Activated CD4-positive, alpha-beta T cell treated with anti-CD3 and anti-CD28 coated beads, Interleukin-2, amount 50 U/mL, for 16 hours (primary cell): ENCODE results near the gene MICU1.
A peak's percentile ranks its signal among the peaks of the same experiment; 100 is the strongest.
"Not testable (repeated sequence)": the region's sequence is repeated elsewhere in the genome, so short reads cannot be mapped to it uniquely, and the experiment has no call there.

Source experiments
- DNase-seq: peaks from one replicate; pipeline ENCODE4 v3.0.0-alpha.2; 2020

The MICU1 gene

DNA sequence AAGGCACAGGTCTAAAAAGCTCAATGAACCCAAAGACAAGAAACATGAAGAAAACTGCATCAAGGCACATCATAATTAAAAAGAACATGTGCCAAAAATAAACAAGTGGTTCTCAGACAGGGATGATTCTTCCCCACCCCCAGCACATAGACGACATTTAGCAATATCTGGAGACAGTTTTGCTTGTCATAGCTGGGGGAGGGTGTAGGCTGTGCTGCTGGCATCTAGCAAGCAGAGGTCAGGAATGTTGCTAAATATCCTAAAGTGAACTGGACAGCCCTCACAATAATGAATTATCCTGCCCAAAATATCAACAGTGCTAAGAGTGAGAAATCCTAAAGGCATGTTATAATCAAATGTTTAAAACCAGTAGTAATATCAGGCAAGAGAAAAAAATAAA is 122.6 kb downstream of the MICU1 start:
- DNase-seq: no peak

DNA sequence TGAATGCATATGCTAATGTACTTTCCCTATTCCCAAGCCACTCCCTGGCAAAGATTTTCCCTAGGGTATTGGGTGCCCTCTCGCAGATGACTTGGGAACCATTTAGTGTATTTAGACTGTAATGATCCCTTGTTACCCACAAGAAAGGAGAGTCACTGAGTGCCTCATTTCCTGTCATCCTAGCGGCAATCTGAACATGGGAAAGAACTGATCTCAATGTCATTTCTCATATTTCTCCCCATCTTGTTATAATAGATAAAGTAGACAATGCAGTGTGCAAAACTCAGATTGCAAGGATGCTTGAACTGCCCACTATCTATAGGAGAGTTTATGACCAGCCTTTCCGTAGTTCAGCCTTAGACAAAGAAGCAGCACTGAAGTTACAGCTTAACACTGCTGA is 123.3 kb downstream of the MICU1 start:
- no peak for DNase-seq

DNA sequence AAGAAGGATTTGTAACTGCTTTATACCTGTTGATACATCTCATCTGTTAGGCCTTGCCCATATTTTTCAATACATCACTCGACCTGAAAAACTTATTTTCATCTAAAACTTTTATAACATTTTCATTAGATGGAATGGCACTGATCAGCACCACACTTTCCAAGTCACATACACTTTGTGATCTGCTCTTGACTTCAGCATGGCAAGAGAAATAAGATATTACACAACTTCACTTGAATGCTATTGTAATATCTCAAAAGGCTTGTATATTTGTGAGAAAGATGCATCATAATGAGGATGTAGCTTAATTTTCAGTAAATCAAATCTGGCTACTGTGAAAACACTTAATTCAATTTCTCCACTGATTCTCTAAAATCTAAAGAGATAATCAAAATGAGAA is 126.2 kb downstream of the MICU1 start:
- DNase-seq: no peak

DNA sequence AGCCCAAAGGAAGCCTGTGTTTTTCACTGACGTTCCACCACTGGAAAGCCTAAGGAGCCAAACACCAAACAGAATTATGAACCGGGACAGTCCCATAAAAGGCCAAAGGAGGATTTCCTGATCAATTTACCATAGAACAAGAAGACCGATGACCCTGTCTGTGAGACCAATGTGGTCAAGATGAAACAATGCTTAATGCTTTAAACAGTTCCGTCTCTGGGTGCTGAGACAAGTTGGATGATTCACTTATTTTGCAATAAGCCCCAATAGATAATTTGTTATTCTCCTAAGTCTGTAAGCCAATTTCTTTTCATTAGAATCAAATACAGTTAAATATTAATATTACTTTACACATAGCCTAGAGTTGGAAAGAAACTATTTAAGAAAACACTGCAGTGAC is 134.9 kb downstream of the MICU1 start:
- no peak for DNase-seq

DNA sequence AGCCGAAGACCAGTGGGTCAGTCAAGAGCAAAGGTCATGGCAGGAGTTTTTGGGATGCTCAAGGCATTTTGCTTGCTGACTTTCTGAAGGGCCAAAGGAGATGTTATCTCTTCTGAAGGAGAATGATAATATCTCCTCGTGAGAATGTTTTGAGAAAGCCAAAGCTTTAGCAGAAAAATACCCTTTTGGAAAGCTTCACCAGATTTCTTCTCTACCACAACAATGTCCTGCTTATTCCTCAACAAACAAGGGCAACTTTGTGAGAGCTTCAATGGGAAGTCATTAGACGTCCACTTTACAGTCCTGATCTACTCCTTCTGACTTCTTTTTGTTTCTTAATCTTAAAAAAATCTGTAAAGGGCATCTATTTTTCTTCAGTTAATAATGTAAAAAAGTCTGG is 138.4 kb downstream of the MICU1 start:
- DNase-seq: no peak

DNA sequence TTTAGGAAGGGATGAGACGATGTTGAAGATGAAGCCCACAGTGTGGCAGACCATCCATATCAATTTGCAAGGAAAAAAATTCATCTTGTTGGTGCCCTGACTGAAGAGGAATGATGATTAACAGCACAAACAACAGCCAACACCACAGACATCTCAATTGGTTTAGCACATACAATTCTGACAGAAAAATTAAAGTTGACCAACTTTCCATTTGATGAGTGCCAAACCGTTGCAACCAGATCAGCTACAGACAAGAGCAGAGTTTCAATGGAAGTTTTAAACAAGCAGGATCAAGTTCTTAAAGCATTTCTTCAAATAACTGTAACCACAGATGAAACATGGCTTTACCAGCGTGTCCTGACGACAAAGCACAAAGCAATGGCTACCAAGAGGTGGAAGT is 138.8 kb downstream of the MICU1 start:
- no peak for DNase-seq

DNA sequence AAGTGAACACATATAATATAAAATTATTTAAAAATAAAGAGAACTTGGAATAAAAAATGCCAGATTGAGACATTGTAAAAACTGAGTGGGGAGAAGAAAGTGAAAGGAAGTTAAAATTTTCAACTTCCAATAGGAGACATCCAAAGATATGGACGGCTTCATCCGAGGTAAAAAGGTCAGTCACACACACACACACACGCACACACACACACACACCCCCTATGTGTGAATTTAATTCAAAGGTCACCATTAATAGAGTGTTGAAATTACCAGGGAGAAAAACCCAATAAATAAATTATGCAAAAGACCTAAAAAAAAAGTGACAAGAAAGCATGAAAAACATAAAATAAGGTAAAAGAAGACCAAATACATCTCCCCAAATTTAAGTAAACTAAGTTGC is 140.2 kb downstream of the MICU1 start:
- no peak for DNase-seq

DNA sequence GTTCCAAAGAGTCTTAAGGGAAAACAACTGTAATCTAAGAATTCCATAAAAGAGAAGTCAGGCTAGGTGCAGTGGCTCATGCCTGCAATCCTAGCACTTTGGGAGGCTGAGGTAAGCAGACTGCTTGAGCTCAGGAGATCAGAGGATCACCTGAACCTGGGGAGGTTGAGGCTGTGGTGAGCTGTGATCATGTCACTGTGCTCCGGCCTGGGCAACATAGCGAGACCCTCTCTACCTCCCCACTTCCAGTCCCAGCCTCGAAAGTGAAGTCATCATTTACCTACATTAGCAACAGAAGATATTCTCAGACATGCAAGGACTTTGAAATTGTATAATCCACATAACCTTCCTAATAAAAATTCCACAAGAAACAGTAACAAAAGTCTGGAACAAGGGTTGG is 141.4 kb downstream of the MICU1 start:
- no peak for DNase-seq

DNA sequence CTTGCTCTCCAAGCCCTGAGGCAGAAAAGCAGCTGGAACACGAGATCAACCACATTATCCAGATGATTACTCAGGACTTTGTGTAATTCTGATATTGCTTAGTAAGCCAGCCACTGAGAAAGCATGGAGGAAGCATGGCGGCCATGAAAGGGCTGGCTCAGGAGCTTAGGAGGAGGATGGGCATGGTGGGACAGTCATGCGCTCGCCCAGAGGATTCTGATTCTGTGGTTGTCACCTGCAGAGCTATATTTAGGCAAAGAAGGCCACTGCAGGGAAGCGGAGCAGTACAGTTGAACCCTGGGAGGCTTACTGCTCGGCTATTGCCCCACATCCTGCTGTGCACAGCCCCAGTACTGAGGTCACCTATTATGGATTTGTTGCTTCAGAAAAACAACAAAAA is 142.4 kb downstream of the MICU1 start:
- DNase-seq: no peak

DNA sequence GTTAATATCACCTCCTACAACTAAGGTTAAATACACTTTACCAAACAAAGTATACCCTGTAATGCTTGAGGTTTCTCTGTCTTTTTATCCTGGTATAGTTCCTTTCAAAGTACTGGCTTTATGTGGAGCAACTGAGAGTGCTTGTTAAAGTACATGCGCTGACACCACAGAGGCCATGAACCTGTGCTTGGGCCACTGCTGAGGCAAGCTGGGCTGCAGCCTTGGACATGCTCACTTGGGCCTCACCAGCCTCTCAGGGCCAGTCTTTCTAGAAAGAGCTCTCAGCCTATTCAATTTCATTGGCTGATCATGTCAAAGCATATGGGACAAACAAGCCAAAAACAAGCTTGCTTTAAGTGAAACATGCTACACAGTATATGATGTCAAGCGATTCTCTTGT is 145.0 kb downstream of the MICU1 start:
- no peak for DNase-seq

DNA sequence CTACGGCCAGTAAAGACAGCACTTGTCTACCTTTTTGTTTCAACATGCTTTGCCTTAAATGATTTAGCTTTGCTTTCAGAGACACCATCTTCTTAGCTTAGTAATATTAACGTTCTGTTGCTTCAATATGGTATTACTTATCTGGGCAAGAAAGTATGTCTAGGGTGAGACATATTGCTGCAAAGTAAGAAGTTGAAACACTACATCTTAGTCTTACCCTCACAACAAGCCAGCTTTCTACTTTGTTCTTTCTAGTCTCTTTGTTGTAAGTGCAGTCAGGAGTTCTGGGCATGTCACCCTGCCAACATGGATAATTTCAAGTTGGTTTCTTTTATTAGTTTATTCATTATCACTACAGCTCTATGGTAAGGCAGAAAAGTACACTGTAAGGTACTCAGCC is 148.4 kb downstream of the MICU1 start:
- DNase-seq: no peak

DNA sequence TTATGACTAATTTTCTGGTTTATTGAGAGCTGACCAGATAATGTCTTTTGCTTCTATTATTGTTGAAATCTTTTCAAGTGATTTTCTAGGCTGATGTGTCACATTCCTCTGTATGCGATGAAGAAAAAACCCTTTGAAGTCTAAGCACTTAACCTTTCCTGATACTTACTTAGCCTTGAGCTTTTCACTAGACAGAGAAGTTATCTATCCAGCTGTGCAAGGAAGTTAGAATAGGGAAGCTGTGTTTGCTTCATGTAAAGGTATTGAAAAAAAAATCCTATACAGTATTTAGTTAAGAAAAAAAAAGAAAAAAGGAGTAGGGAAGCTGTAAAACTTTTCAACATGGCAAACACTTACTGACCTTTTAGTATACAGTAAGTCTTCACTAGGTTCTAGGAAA is 153.6 kb downstream of the MICU1 start:
- DNase-seq: no peak

DNA sequence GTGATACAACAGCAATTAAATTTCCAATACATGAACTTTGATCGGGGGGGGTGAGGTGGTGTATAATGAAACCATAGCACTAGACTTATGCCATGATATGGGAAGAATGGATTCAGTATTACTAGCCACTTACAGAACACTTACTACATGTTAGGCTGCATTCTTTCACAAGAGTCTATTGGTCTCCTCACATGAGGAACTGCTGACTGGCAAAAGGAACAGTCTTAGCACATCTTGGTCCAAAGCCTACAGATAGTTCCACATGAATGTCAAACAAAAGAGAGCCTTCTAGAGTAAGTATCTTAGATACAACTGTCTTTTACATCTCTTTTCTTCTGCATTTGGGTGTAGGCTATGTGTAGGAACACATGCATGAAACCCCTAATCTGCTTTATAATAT is 155.2 kb downstream of the MICU1 start:
- DNase-seq: no peak

DNA sequence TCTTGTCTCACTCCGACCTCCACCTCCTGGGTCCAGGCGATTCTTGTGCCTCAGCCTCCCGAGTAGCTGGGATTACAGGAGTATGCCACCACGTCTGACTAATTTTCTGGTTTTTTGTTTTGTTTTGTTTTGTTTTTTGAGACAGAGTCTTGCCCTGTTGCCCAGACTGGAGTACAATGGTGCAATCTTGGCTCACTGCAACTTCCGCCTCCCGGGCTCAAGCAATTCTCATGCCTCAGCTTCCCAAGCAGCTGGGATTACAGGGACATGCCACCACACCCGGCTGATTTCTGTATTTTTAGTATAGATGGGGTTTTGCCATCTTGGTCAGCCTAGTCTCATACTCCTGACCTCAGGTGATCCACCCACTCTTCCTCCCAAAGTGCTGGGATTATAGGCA is 158.8 kb downstream of the MICU1 start:
- not testable (repeated sequence) for DNase-seq

DNA sequence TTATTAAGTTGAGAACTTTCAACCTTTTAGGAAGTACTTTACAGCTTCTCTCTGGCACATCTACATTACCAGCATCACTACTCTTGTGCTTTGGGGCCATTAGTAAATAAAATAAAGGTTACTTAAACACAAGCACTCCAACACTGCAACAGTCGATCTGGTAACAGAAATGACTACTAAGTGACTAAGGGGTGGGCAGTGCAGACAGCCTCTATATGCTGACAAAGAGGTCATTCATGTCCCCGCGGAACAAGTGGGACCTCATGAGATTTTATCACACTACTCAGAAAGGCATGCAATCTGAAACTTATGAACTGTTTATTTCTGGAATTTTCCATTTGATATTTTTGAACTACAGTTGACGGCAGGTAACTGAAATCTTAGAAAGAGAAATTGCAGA is 159.9 kb downstream of the MICU1 start:
- peak; percentile 5 for DNase-seq

DNA sequence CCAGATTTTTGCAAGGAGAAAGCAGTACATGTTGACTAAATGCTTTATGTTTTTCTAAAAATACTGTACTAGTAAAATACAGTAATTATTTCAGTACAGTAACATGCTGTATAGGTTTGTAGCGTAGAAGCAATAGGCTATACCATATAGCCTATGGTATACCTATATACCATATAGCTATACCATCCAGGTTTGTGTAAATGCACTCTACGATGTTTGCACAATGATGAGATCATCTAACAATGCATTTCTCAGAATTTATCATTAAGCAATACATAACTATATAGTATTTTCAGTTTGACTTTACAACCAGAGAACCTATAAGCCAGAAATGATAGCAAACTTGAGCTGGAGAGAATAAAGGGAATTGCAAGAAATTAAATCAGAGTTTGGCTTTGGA is 161.4 kb downstream of the MICU1 start:
- DNase-seq: no peak

DNA sequence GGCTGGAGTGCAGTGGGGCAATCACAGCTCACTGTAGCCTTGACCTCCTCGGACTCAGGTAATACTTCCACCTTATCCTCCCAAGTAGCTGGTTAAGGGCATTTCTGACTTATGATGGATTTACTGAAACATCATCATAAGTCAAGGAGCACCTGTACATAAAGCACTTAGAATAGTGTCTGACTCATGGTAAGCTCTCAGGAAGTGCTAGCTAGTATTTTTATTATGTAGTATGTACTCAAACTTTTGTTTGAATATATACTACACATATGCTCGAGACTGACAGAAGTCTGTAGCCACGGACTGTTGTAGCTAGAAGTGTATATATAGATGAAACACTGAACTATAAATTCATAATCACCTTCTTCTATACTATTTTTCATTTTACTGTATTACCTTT is 163.6 kb downstream of the MICU1 start:
- no peak for DNase-seq

DNA sequence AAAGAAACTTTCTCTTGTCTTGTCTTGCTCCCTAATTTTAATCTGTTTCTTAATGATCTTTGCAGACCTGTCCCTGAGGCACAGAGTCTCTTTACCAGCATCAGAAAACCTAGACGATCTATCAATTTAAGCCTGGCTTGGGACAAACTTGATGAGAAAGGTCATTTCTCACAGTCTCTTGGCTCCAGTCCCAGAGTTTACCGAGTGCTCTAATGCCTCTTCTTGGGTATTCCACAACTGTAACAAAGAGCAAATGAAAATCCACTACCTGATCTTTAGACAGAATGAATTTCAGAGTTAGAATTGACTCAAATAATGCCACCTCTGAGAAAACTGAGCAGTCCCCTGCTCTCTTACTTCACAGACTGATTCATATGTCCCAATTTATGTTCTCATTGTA is 164.8 kb downstream of the MICU1 start:
- no peak for DNase-seq

DNA sequence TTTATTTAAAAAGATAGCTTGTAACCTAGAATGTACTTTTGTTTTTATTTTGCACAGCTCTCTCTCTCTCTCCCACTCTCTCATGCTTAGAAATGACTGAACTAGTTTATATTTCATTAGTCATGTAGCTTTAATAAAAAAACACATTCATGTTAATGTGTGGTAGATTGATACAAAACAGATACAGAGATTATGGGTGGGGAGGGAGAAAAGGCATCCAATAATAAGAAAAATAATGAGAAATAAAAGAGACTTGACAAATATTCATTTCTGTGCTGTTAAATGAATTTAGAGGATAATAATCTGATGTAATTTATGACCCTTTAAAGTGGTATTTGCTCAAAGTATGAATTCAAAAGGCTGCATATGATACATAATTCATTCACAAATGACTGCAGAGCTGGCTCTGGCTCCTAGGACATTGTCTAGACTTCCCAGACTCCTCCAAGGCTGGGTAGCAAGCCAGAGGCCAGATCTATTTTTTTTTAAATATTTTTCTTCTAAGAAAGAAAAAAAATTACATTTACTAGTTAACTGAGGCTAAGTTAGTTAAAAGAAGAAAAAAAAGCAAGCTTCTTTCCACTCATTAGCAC is 165.5 kb downstream of the MICU1 start:
- DNase-seq: no peak

DNA sequence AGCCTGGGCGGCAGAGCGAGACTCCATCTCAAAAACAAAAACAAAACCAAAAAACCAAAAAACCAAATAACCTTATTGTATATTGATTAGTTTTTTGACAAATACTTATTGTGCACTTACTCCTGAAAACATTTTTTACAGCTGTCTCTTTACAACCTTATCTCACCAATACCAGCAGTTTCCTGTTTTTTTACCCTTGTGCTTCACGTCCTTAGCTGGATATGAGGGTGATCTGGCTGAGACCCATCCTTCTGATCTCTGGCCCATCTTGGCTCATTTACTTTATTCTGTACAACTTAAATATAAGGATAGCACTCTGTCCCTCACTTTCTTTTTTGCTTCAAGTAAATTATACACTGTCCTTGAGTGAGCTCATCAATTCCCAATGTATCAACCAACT is 166.6 kb downstream of the MICU1 start:
- no peak for DNase-seq

DNA sequence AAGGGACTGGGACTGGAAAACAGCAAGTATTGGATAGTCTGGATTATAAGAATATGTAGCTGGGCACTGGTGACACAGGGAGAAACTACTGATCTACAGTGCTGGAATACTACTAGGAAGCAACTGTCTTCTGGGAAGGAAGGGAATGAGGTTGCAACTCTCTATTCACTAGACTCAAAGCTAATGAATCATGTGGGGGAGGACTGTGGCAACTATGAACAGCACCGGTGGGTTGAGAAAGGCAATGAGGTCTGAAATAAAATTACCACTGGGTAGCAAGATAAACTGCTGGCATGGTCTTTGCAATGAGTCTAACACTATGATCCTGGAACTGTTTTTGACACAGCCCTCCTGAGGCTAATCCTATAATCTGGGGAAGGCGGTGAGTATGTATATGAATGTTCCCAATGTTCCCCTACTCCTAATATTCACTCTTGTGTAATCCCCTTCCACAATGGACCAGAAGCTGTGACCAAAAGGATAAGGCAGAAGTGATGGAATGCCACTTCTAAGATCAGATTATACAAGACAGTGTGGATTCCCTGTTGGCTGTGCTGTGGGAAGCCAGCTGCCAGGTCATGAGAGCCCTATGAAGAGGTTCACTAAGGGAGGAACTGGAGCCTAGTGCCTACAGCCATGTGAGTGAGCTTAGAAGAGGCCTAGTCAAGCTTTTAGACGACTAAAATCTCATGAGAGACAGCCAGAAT is 169.8 kb downstream of the MICU1 start:
- no peak for DNase-seq

DNA sequence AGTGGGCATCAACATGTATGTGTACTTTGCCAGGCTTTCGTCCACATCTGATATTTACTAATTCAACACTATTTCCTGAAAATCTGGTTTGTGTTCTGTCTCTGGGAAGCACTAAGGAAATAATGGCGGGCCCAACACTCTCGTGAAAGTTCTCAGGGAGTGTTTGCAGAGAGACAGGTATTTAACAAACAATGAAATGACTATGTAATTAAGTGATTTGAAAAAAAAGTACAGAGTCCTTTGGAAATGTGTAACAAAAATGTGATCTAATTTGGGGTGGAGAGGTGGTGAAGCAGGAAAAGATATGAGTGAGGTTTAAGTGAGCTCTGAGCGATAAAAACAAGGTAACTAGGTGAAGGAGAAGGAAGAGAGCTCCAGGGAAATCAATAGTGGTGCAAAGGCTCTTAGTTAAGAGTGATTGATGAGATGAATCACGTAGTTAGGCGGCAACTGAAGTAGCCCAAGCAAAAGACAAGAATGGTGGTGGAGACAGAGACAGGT is 175.9 kb downstream of the MICU1 start:
- DNase-seq: no peak

DNA sequence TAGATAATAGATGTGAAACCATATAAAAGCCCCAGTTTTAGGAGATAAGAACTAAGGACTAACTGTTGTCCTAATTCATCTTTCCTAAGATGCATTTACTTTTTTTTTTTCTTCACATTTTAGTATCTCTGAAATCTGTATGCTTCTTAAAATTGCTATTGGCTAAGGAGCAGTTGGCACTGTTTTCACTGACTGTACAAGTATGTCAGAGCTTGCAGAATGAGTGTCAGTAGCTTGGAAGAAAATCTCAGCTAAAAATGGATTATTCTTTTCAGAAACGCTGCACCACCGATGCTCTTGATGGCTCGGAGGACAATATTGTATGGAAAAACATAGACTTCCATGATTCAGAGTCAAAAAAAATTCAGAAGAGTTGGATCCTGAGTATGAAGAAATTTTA is 180.0 kb downstream of the MICU1 start:
- no peak for DNase-seq

DNA sequence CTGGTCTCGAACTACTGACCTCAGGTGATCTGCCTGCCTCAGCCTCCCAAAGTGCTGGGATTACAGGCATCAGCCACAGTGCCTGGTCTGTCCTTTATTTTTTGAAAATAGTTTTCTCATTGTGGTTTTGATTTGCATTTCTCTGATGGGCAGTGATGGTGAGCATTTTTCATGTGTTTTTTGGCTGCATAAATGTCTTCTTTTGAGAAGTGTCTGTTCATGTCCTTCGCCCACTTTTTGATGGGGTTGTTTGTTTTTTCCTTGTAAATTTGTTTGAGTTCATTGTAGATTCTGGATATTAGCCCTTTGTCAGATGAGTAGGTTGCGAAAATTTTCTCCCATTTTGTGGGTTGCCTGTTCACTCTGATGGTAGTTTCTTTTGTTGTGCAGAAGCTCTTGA is 182.9 kb downstream of the MICU1 start:
- DNase-seq: not testable (repeated sequence)

DNA sequence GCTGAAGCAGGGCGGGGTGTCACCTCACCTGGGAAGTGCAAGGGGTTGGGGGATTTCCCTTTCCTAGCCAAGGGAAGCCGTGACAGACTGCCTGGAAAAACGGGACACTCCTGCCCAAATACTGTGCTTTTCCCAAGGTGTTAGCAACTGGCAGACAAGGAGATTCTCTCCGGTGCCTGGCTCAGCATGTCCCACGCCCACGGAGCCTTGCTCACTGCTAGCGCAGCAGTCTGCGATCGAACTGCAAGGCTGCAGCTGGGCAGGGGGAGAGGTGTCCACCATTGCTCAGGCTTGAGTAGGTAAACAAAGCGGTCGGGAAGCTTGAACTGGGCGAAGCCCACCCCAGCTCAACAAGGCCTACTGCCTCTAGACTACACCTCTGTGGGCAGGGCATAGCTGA is 190.3 kb downstream of the MICU1 start:
- no peak for DNase-seq
